M059J (cell line): ENCODE results near the gene IFNGR2. TPM values are rescaled to one million over a fixed set of nuclear protein-coding genes. Genes with fewer than 3 reads are reported as not detected.
"Not testable (repeated sequence)": the region's sequence is repeated elsewhere in the genome, so short reads cannot be mapped to it uniquely, and the experiment has no call there.

Experiments used
- DNase-seq: peaks from one replicate; pipeline ENCODE4 v3.0.0-alpha.2; 2012; ENCODE audit warnings: low read depth
- total RNA-seq: library from RNA; depleted of rRNA; stranded (reverse); fragments of >200 nt; shearing (Covaris generic); gene quantifications from 2 replicates; pipeline ENCODE4 v1.2.3, GENCODE V29; 2014

Gene IFNGR2
- total RNA-seq, 1 experiment from 2014 or later: 75.2 TPM

DNA sequence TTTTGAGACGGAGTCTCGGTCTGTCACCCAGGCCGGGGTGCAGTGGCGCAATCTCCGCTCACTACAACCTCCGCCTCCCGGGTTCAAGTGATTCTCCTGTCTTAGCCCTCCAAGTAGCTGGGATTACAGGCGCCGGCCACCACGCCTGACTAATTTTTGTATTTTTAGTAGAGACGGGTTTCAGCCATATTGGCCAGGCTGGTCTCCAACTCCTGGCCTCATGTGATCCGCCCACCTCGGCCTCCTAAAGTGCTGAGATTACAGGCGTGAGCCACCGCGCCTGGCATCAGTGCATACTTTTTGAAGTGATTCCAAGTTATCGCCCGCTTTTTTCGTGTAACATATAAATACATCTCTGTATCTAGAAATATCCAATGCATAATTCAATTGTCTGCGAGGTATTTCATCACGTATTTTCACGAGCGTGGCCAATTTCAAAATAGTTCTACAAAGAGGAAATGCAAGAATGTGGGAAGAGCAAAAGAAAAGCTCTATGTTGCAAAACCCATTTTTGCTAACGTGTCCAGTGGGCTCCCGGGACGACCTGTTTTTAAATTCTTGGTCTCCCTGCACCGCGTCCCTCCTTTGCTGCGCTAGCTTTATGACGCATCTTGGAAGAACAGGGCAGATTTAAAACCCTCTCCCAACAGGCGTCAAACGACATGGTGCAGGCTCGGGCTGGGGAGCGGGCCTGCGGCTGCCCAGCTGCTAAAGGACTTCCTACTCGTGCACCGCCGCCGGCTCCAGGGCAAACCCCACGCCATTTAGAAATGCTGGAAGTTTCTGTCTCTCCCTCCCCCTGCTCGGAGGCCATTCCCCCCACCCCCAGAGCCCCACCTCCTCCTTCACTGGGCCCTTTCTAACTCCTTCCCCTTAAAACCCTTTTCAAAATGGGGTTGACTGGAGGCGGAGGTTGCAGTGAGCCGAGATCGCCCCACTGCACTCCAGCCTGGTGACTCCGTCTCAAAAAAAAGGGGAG is 923 bp upstream of the IFNGR2 start:
- no peak for DNase-seq

DNA sequence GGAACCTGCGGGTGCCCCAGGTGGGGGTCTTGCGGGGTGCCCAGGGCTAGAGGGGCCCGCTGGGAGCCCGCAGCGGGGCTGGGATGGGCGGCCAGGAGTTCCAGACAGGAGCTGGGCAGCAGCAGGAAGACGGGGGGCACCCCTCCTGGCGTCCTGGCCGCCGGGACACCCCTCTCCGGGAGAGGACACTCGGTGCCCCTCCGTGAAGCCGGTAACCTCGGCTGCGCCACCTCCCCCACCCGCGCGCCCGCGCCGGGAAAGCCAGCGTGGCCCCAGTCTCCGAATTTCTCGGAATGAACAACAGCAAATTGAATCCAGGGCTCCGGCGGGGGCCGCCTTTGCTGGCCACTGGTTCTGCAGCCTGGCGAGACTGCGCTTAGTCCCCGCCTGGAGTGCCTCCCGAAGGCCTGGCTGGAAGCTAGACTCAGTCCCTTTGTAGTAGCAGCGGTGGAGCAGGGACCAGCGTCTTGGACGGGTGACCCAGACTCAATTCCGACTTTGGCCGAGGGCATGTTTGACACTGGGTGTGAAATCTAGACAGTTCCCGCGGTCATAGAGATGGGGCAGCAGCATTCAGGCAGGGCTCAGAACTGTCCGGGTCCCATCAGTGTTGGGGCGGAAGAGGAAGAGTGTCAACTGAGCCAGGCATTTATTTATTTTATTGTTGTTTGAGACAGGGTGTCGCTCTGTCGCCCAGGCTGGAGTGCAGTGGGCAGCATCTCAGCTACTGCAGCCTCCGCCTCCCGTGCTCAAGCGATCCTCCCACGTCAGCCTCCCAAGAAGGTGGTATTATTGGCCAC is 773 bp downstream of the IFNGR2 start:
- DNase-seq: peak; percentile 63

DNA sequence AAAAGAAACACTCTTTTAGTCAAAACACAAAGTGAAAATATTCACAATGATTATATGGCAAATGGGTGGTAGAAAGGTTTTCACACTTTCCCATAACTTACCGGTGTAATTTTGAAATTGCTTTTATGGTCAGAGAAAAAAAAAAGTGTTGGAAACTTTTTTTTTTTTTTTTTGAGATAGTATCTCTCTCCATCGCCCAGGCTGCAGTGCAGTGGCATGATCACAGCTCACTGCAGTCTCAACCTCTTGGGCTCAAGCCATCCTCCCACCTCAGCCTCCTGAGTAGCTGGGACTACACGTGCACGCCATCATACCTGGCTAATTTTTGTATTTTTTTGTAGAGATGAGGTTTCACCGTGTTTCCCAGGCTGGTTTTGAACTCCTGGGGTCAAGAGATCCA is 3.3 kb downstream of the IFNGR2 start:
- DNase-seq: no peak

DNA sequence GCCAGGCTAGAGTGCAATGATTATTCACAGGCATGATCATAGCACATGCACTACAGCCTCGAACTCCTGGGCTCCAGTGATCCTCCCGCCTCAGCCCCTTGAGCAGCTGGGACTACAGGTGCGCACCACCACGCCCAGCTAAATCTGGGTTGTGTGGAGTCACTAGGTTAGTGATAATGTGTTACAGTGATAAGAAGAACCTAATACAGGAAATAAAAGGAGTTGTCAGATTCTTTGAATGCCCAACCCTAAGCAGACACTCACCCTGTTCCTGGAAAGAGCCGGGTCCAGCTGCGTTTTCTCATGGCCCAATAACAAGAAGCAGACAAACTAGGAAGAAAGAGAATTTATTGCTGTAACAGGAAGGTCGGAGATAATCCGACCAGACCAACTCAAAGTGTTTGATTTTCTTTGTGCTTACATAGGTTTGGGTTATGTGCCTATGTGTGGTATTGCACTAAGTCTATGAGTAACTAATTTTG is 8.8 kb downstream of the IFNGR2 start:
- no peak for DNase-seq

DNA sequence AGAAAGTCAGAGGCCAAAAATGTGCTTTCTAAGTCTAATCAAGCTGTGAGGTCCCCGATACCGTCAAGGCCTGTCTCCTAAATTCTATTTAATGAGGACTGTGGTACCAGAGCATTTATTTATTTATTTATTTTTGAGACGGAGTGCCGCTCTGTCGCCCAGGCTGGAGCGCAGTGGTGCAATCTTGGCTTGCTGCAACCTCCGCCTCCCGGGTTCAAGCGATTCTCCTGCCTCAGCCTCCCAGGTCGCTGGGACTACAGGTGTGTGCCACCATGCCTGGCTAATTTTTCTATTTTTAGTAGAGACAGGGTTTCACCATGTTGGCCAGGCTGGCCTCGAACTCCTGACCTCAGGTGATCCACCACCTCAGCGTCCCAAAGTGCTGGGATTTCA is 9.2 kb downstream of the IFNGR2 start:
- not testable (repeated sequence) for DNase-seq

DNA sequence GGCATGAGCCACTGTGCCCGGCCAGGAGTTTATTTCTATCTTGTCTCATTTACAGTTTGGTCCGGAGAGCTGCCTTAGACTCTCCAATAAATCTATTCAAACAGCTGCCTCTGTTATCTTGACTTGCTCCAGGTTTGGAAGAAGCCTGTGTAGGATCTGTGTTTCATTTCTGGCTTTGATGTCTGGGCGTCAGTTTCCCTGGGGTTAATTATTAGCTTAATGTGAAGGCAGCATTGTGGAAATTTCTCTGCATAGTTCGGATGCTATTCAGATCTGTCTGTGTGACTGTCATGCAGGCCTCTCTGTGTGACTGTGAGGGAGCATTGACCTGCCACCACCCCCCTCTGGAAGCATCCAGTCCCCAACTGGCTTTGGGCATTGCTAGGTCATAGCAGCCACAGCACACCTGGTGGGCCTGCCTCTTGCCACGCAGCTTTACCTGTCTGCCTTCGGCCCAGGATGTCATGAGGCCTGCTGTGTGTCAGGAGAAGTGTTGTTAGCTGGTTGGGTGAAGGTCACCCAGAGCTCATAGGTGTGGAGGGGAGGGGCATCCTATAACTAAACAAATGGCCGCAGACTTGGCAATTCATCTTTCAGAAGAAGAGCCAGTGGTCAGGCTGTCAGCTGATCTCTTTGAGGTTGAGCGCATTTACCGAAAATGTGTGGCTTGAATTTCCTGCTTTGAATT is 9.8 kb downstream of the IFNGR2 start:
- DNase-seq: no peak

DNA sequence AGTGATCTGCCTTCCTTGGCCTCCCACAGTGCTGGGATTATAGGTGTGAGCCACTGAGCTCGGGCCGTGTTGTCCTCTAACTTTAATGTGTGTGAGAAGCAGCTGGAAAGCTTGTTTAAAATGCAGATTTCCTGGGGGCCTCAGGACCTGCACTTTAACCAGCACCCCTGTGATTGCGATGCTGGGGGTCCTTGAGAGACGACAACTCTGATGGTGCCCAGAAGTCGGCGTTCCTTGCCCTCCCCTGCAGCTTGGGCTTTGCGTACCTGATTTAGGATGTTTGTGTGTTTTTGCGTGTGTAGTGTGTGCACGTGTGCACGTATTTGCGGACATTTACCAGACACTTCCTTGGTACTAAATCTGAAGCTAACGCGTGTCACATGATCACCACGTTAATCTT is 10.9 kb downstream of the IFNGR2 start:
- DNase-seq: no peak

DNA sequence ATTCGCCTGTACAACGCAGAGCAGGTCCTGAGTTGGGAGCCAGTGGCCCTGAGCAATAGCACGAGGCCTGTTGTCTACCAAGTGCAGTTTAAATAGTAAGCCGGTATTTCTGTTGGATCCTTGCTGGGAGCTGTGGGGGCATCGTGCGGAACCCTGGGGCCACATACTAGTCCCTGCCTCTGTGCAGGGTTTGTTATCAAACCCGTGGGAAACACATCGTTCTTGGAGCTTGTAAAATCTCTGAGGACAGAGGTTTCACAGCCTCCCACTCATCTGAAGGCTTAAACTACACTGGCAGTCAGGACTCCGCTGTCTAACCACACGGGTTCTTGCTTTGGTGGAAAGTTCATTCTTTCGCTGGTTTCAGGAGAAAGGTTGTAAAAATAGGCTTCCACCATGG is 11.7 kb downstream of the IFNGR2 start:
- no peak for DNase-seq

DNA sequence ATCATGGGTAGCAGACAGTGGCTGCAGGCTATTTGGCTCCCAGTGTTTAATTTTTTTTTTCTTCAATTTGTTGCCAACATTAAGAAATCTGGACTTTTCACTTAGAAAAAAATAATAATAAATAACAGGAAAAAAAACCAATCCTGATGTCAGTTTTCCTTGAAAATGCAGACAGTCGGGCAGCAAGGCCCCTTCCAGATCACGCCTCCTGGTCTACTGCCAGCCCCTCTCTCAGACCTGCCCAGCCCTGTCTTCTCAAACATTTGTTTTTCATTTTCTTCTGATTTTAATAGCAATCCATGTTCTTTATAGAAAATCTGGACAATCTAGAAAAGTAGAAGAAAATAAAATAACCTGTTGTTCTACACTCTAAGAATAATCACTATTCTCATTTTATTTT is 15.5 kb downstream of the IFNGR2 start:
- DNase-seq: no peak

DNA sequence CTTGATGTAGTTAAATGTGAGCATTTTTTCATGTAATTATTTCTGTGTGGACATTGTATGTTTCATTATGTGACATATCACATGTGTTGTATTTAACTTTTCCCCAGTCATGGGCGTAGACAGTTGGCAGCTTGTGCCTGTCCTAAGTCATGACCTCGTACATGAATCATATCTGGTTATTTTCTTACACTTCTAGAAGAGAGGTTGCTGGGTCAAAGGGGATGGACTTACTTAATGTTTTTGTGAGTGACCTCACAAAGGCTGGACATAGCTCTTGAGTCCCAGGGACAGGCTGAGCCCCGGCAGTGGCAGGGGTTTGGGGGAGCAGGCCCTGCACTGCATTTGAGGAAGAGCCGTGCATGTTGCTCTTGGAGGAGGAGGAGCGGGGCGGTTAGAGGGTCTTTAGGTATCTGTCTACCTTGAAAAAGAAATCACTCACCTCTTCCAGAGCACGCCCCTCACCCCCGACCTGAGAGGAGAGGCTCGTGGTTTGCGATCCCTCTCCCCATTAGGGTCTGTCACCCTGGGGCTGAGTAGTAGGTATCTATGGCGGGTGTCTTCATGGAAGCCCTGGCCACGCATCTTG is 16.4 kb downstream of the IFNGR2 start:
- peak; percentile 70 for DNase-seq

DNA sequence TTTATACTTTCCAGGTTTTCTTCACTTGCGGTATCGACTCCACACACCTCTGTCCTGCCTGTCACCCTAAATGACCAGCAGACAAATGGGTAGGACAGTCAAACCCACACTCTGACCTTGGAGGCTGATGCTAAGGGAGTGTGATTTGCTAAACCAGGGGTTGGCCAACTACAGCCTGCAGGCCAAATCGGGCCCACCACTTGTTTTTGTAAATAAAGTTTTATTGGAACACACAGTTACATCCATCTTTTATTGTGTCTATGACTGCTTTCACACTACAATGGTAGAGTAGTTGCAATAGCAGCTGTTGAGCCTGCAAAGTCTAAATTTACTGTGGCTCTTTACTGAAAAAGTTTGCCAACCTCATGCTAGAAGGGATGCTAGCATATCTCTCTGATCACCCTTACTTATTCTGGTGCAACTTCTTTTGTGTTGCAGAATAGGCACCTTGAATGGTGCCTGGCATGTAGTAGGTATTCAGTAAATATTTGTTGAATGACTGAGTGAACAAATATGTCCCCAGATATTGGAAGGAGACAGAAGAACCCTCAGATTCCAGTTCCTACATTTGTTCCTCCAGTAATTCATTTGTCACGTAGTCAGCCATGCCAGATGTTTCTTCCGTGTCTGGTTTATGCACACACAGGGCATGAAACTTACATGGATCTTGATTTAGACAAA is 18.6 kb downstream of the IFNGR2 start:
- no peak for DNase-seq

DNA sequence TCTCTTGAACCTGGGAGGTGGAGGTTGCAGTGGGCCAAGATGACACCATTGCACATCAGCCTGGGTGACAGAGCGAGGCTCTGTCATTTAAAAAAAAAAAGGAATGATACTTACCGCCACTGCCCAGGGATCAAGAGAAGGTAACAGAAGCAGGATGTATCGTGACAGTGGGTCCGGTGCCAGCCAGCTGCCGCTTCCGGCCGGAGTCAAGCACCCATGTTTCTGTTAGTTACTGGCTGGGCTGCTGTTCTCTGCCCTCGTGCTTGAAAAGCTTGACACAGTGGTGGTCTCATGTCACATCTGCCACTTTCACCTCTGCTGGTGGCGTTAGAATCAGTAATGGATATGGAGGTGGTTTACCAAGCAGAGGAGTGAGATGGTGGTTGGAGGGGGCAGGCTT is 21.0 kb downstream of the IFNGR2 start:
- DNase-seq: no peak

DNA sequence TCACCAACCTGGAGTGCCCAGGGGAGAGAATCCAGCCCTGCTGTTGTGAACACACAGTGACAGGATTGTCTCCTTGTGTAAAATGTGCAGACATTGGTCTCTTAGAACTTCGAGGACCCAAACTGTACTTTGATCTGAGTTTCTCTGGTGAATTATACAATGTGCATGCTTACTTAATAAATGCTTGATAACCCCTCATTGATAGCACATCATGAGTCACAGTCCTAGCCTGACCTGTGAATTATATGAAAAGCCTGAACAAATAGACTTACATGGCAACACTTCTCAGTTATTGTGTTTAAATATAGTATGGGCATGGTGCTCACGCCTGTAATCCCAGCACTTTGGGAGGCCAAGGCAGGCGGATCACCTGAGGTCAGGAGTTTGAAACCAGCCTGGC is 22.6 kb downstream of the IFNGR2 start:
- DNase-seq: no peak

DNA sequence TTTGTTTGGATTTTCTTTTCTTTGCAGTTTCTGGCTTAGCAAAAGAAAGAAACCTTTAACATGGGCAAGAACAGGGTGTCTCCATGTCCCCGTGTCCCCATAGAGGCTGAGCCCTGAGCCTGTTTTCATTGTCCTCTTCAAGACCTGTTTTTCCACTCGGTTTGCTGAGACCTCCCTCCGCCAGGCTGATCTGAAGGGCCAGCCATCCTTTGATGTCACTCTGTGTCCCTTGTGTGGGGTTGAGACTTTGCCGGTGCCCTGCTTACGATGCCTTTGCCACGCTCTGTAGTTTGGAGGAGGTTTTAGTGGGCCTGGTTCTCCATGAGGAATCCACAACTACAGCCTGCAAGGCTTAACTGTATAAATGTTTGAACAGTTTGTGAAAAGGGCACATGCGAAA is 23.8 kb downstream of the IFNGR2 start:
- no peak for DNase-seq

DNA sequence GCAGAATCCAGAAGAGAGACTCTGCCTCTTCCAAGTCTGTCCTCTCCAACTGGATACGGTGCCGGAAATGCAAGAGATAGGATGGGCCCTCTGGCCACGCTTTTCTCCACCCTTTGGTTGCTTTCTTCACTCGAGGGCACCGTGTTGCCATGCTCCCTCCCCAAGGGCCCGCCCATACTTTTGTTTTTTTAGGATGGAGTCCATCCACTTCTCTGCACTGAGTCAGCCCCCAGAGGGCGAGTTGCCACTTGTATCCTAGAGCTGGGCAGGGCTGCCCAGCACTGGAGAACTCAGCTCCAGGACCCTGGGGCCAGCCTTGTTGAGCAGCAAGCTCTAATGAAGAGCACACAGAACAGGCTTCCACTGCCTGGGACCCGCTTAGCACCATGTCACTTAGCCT is 25.5 kb downstream of the IFNGR2 start:
- peak; percentile 77 for DNase-seq

DNA sequence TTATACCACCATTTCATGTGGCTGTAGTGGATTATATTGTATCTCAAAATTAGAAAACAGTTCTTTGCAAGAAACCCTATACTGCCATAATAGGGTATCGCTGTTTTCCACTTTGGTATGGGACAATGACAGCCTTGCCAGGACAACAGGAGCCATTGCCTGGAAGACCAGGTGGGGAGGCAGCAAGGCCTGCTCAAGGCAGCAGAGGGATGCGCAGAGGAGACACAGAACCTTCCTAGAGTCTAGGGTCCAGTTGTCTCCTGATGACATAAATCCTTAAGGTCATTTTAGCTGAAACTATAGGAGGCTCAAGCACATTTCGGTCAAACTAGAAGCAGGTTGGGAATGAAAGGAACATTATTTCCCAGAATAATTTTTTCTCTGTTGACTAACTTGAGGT is 27.6 kb downstream of the IFNGR2 start:
- no peak for DNase-seq

DNA sequence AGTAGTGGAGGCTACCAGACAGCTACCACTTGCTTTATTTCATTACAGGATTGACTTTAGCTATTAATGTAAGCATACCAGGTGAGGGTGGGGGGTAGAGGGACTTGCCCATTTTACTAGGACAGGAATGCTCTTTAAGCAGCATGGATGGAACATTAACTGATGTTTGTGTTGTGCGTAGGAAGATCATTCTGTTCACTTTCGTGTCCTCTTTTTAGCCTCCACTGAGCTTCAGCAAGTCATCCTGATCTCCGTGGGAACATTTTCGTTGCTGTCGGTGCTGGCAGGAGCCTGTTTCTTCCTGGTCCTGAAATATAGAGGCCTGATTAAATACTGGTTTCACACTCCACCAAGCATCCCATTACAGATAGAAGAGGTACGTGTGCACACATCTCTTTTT is 29.3 kb downstream of the IFNGR2 start:
- DNase-seq: no peak

DNA sequence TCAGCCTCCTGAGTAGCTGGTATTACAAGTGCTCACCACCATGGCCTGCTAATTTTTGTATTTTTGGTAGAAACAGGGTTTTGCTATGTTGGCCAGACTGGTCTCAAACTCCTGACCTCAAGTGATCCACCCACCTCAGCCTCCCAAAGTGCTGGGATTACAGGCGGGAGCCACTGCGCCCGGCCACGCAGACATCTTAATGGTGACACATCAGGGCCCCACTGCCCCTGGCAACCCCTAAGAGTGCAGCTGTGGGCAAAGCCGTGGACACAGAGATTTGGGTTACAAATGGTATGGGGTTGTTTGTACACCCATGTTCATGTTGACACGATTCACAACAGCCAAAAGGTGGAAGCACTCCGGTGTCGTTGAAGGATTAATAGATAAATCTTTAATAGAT is 29.8 kb downstream of the IFNGR2 start:
- DNase-seq: no peak

DNA sequence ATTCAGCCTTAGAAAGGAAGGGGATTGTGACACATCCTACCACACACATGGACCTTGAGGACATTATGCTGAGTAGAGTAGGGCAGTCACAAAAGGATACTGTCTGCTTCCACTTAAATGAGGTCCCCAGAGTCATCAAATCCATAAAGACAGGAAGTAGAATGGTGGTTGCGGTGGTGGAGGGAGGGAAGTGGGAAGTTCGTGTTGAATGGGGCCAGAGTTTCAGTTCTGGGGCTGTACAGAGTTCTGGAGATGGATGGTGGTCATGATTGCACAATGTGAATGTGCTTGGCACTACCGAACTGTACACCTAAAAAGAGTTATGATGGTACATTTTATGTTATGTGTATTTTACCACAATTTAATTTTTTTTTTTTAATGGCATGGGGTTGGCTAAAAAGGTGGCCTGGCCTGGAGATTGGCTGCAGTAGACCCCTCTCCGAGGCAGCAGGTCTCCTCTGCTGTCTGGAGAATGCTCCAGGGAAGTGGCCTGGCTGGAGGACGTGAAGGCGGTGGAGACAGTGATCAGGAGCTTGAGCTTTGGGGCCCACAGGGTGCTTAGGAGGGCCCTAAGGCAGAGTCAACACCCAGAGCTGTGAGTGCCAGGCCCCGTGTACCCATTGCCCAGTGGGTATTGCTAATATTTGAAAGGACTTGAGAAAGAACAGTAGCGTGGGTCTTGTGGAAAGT is 30.4 kb downstream of the IFNGR2 start:
- no peak for DNase-seq

DNA sequence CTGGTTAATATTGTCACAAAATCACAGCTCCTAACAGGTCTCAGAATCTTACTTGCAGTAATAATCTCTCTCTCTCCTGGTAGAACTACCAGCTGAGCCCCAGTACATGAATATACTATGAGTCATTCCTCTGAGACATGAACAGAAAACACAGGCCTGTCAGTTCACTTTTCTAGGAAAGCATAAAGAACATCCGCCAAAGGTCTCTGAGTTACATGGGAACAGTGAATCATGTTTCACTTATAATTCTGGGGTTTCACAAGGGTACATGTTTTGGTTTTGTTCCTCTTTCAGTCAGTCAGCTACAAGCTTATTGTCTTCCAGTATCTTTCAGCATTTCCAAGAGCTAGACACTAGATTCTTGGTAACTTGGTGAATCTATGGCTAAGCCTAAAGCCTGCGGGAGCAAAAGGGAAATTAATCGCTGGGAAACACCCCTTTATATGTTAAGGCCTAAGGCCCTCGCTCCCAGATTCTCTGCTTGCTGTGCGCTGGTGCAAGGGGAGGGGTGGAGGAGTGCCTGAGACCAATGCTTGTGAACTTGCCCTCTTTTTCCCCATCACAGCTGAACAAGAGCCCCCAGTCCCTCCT is 31.7 kb downstream of the IFNGR2 start:
- DNase-seq: peak; percentile 92
